Ovary (tissue), 9 donors: ENCODE results near the gene PAAF1. TPM values are rescaled to one million over a fixed set of nuclear protein-coding genes. Genes with fewer than 3 reads are reported as not detected.

Source experiments
- DNase-seq, 5 donors: peaks; one replicate each; pipeline ENCODE4 v3.0.0-alpha.2; 2019 to 2020
- H3K27ac ChIP-seq, 2 donors: fragments of 200-600 bp; one replicate each; pipeline versions ENCODE4 v1.5.1 to v1.8.0; 2019 to 2022
- H3K27me3 ChIP-seq: fragments of 200-600 bp; one replicate; pipeline ENCODE4 v1.8.0; 2022
- H3K36me3 ChIP-seq: fragments of 200-600 bp; sonication (generic); one replicate; pipeline ENCODE4 v1.5.1; 2019
- H3K4me1 ChIP-seq: one replicate; pipeline ENCODE4 v1.8.1; 2013; ENCODE audit warnings: mild to moderate bottlenecking, moderate library complexity; ENCODE audit not compliant: insufficient read depth
- H3K4me3 ChIP-seq: fragments of 200-600 bp; sonication (generic); one replicate; pipeline ENCODE4 v1.5.1; 2017
- H3K9me3 ChIP-seq, 2 donors: fragments of 200-600 bp in 1 of 2; sonication (generic) in 1 of 2; one replicate each; pipeline versions ENCODE4 v1.5.1 to v1.8.1; 2013 to 2019; ENCODE audit warnings: mild to moderate bottlenecking in 1 of 2, moderate library complexity in 1 of 2
- EP300 ChIP-seq: sonication (generic); formaldehyde crosslinking; IDR thresholded peaks from one replicate; pipeline ENCODE4 v1.6.1; 2017; ENCODE audit warnings: antibody characterized with exemption
- POLR2A ChIP-seq: fragments of 450-650 bp; IDR thresholded peaks from one replicate; pipeline ENCODE4 v1.6.1; 2017; ENCODE audit warnings: antibody characterized with exemption, mild to moderate bottlenecking, moderate library complexity
- WGBS, 3 donors: extraction: QIAGEN DNeasy Blood & Tissue Kit in 1 of 3; methylation state at CpG; one replicate each; pipeline versions ENCODE4 v1.1.5 to v1.1.7; 2013 to 2017; 5-methylcytosine and 5-hydroxymethylcytosine counted together
- intact Hi-C, 4 donors: fragments of 100-400 bp; cut with DNase I; formaldehyde crosslinking; loops; one replicate each; pipeline versions ENCODE4 v1.11.0 to v1.15.1; 2022 to 2023
- polyA plus RNA-seq, 2 donors: library from polyadenylated mRNA; stranded (reverse); fragments of 200-250 nt in 1 of 2; fragments of 350-450 nt in 1 of 2; fragmentation: Illumina TruSeq in 1 of 2; extraction: RNeasy Lipid Tissue Mini Kit (QIAGEN cat#74804) in 1 of 2; gene quantifications; one replicate each; pipeline ENCODE4 v1.2.3, GENCODE V29; 2013 to 2014
- total RNA-seq, 7 donors: library from RNA; depleted of rRNA in 2 of 7; stranded (reverse); fragments of >200 nt in 2 of 7; fragmentation: NEBNext Ultra II Directional in 3 of 7; extraction: Animal tissue kit (Norgen Biotek cat#: 25700) in 3 of 7; gene quantifications; one replicate each; pipeline versions ENCODE4 v1.1.0 to v1.2.4, GENCODE V29; 2016 to 2023
- TF ChIP-seq, protein P1 (sequence below), 3 donors: fragments of 450-650 bp in 2 of 3; fragments of 200-600 bp in 1 of 3; IDR thresholded peaks; one replicate each; pipeline versions ENCODE4 v1.5.1 to v1.8.0; 2016 to 2022; ENCODE audit warnings: antibody characterized with exemption in 3 of 3, mild to moderate bottlenecking in 1 of 3
- donor health status: DM: no; HTN: no; CAD: no; lungs with moderate emphysema.
- donor health status: DM: no; HTN: no; CAD: no.
- donor health status: Bipolar disorder and iron deficiency.
- donor health status: DM: yes; HTN: yes; CAD: no.
- donor health status: DM: no; HTN: no; CAD: no.
- donor health status: DM: yes; HTN: yes; CAD: no.

PAAF1 gene
- total and polyA plus RNA-seq, 9 donors, result 9.5 to 48.0 (median 18.3) TPM

DNA sequence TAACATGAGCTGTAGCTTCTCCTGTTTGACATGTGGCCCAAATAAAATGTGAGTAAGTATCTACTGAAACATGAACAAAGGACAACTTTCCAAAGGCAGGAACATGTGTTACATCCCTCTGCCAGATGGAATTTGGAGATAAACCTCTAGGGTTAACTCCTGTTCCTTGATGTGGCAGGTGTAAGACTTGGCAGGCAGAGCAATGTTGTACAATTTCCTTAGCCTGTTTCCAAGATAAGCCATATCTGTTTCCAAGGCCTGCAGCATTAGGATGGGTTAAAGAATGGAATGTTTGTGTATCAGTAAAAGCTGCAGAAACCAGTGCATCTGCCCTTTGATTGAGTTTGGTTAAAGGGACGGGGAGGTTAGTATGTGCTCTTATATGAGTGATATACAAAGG is 65.2 kb downstream of the PAAF1 start:
- Histone ChIP-seq H3K9me3 (no peaks in the 10 kb centered on the region), H3K36me3 (no peaks in the 10 kb centered on the region), H3K4me3 (no peak overlapping the region), H3K27me3 (no peaks in the 10 kb centered on the region), H3K4me1 (no peaks in the 10 kb centered on the region), H3K27ac (no peak overlapping the region)
- intact Hi-C loops, result no loop called here
- TF ChIP-seq EP300, result no peak
- TF ChIP-seq, protein P1, sequence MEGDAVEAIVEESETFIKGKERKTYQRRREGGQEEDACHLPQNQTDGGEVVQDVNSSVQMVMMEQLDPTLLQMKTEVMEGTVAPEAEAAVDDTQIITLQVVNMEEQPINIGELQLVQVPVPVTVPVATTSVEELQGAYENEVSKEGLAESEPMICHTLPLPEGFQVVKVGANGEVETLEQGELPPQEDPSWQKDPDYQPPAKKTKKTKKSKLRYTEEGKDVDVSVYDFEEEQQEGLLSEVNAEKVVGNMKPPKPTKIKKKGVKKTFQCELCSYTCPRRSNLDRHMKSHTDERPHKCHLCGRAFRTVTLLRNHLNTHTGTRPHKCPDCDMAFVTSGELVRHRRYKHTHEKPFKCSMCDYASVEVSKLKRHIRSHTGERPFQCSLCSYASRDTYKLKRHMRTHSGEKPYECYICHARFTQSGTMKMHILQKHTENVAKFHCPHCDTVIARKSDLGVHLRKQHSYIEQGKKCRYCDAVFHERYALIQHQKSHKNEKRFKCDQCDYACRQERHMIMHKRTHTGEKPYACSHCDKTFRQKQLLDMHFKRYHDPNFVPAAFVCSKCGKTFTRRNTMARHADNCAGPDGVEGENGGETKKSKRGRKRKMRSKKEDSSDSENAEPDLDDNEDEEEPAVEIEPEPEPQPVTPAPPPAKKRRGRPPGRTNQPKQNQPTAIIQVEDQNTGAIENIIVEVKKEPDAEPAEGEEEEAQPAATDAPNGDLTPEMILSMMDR (IDR thresholded peaks at IDR 0.05), result no peak
- no peak for TF ChIP-seq POLR2A
- DNase-seq, result no peak
- 42 to 54% (median 42%) methylated on average over 1 of the region's 1 CpG for WGBS, 3 donors

DNA sequence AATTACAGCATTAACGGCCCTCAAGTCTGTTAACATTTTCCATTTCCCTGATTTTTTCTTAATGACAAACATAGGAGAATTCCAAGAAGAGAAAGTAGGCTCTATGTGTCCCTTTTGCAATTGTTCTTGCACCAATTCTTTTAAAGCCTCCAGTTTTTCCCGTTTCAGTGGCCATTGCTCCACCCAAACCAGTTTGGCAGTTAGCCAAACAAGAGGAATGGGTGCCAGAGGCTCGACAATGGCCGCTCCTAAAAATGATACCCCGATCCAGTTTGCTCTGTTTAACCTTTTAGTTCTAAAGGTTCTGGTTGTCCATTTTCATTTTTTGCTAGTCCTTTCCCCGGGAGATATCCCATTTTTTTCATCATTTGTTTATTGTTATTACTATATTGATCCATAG is 67.3 kb downstream of the PAAF1 start:
- DNase-seq, result no peak
- WGBS, 3 donors, result 63 to 67% (median 65%) methylated on average over 6 of the region's 6 CpGs
- Histone ChIP-seq H3K27ac (no peak overlapping the region), H3K4me1 (no peaks in the 10 kb centered on the region), H3K9me3 (no peaks in the 10 kb centered on the region), H3K27me3 (no peaks in the 10 kb centered on the region), H3K36me3 (no peaks in the 10 kb centered on the region), H3K4me3 (no peak overlapping the region)
- intact Hi-C loops, result no loop called here
- TF ChIP-seq, protein P1 (IDR thresholded peaks at IDR 0.05), result no peak
- TF ChIP-seq POLR2A (no peak), EP300 (no peak)

DNA sequence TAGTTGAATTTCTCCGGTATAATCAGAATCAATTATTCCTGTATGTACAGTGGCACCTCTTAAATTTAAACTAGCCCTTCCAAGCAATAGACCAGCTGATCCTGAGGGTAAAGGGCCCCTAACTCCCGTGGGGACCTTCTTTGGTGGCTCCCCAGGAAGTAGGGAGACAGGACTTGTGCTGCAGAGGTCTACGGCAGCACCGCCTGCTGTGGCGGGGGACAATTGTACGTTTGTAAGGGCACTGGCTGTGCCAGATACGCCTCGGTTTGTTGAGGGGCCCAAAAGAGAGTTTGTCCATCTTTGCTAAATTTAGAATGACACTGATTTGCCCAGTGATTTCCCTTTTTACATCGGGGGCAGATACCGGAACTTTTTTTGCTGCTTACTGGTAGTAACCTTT is 68.1 kb downstream of the PAAF1 start:
- WGBS, 3 donors, result 75 to 81% (median 77%) methylated on average over 10 of the region's 10 CpGs
- no peak overlapping the region for H3K27ac ChIP-seq

DNA sequence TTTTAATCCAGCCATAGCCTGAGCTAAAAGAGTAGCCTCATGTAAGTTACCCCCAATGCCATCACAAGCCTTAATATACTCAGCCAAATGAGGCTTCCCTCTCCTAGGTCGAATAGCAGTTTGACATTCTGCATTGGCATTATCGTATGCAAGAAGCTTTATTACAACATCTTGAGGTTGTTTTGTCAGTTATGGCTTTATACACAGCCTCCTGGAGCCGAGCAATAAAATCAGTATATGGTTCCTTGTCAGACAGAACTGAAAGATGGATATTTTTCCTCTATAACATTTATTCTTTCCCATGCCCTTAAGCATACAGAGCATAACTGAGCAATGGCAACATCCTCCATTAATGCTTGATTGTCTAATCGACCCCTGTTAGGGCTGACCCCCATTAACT is 68.6 kb downstream of the PAAF1 start:
- no peak overlapping the region for H3K4me3 ChIP-seq
- no peak overlapping the region for H3K27ac ChIP-seq
- TF ChIP-seq, protein P1 (IDR thresholded peaks at IDR 0.05), result no peak
- TF ChIP-seq POLR2A (no peak), EP300 (no peak)
- H3K36me3 ChIP-seq, result no peaks in the 10 kb centered on the region
- H3K27me3 ChIP-seq, result no peaks in the 10 kb centered on the region
- H3K9me3 ChIP-seq, result no peaks in the 10 kb centered on the region
- no peak for DNase-seq
- 69 to 71% (median 71%) methylated on average over 4 of the region's 4 CpGs for WGBS, 3 donors
- intact Hi-C loops, result no loop called here
- no peaks in the 10 kb centered on the region for H3K4me1 ChIP-seq

More for the DNA sequence above, 68.1 kb downstream of the PAAF1 start:
- intact Hi-C loops, result no loop called here
- Histone ChIP-seq H3K4me3 (no peak overlapping the region), H3K27me3 (no peaks in the 10 kb centered on the region), H3K36me3 (no peaks in the 10 kb centered on the region), H3K9me3 (no peaks in the 10 kb centered on the region), H3K4me1 (no peaks in the 10 kb centered on the region)
- no peak for TF ChIP-seq EP300
- TF ChIP-seq POLR2A, result no peak
- TF ChIP-seq, protein P1 (IDR thresholded peaks at IDR 0.05), result no peak
- no peak for DNase-seq
